ENCODE results near the gene PRKCH. TPM values are rescaled to one million over a fixed set of nuclear protein-coding genes. Genes with fewer than 3 reads are reported as not detected.
A peak's percentile ranks its signal among the peaks of the same experiment; 100 is the strongest.

PRKCH gene
- polyA plus RNA-seq, 2 of the 4 experiments (the other 2 are of a cell fraction), result 10.0 to 10.2 TPM

- Histone ChIP-seq H3K27ac (peak overlapping the region; percentile 78 to 87), H3K4me2 (peak overlapping the region; percentile 50), H3K4me3 (no peak overlapping the region), H3K9me3 (no peaks in the 10 kb centered on the region), H3K4me1 (peaks cover 67% of the 10 kb centered on the region)
- DNase-seq (ENCODE audit: low read depth in 1 of 2, low spot score in 1 of 2), result peak in 1 of 2 experiments; percentile 81
- CTCF ChIA-PET, result interaction anchor here (0.8 to 3.0 kb wide), 6 partner anchors 14 to 32 kb away, joined by 3 to 12 read pairs (median 4); no protein-coding TSS in a partner anchor
- no peak for TF ChIP-seq HOXB13 (CRISPR knock-in tag; IDR thresholded peaks at IDR 0.05; ENCODE audit: low read depth)
- no peak for TF ChIP-seq FOSL2 (IDR thresholded peaks at IDR 0.05)
- TF ChIP-seq FOSL2 (CRISPR knock-in tag; IDR thresholded peaks at IDR 0.05), result peak; percentile 77; the same call in 1 of the 2 replicates
- no peak for TF ChIP-seq REST (IDR thresholded peaks at IDR 0.05)
- TF ChIP-seq POLR2AphosphoS2 (conservative IDR thresholded peaks at IDR 0.05; ENCODE audit: low read length), result no peak
- TF ChIP-seq E2F6 (IDR thresholded peaks at IDR 0.05; ENCODE audit: borderline replicate concordance, low read depth), result no peak
- TF ChIP-seq EP300 (IDR thresholded peaks at IDR 0.05), result peak in 1 of 2 experiments; percentile 43; a peak in 1 of 5 replicates
- no peak for TF ChIP-seq RNF2 (IDR thresholded peaks at IDR 0.05; ENCODE audit: borderline replicate concordance, low read depth)
- TF ChIP-seq GATA3 (IDR thresholded peaks at IDR 0.05; ENCODE audit: borderline replicate concordance), result peak; percentile 37; the same call in 1 of the 2 replicates
- TF ChIP-seq HES2 (IDR thresholded peaks at IDR 0.05), result no peak
- TF ChIP-seq PBX3 (IDR thresholded peaks at IDR 0.05), result no peak
- TF ChIP-seq MAX (IDR thresholded peaks at IDR 0.05), result peak; percentile 54
- 0 out of 2 replicates have a peak, but pooled peaks have one; percentile 34 for TF ChIP-seq ZSCAN20 (CRISPR knock-in tag; IDR thresholded peaks at IDR 0.05)
- TF ChIP-seq MAFK (IDR thresholded peaks at IDR 0.05; ENCODE audit: partially characterized antibody), result no peak
- TF ChIP-seq PHF8 (IDR thresholded peaks at IDR 0.05; ENCODE audit: borderline replicate concordance, low read depth), result no peak
- ATAC-seq, result peak; percentile 64 to 66; a peak in 5 of 6 replicates
- WGBS (ENCODE audit: missing lambda C conversion rate), result 0% methylated on average over 1 of the region's 1 CpG
- no peak for FAIRE-seq
- POLR2A ChIA-PET, result interaction anchor here (1.0 to 1.4 kb wide), 3 partner anchors 68 to 299 kb away, joined by 3 to 6 read pairs (median 3); partner anchors contain the start of gene HIF1A
These were observed 169.8 kb downstream of the PRKCH start for GRCh38 chr14:61491224-61491623.

GRCh38 chr14:61491876-61492434, 170.6 kb downstream of the PRKCH start:
- WGBS (ENCODE audit: missing lambda C conversion rate), result 71% methylated on average over 5 of the region's 5 CpGs
- ChIA-PET POLR2A (interaction anchor here (1.0 kb wide), 1 partner anchor 68 kb away, joined by 6 read pairs; no protein-coding TSS in a partner anchor), CTCF (interaction anchor here (0.8 to 5.1 kb wide), 8 partner anchors 14 to 61 kb away, joined by 3 to 20 read pairs (median 4); no protein-coding TSS in a partner anchor)
- no peak for TF ChIP-seq NR3C1 (IDR thresholded peaks at IDR 0.05)
- no peak for TF ChIP-seq JUNB (IDR thresholded peaks at IDR 0.05)
- no peak for TF ChIP-seq NFE2L2 (conservative IDR thresholded peaks at IDR 0.05; ENCODE audit: low read length)
- no peak for TF ChIP-seq RCOR1 (IDR thresholded peaks at IDR 0.05; ENCODE audit: low read depth, low read length)
- no peak for TF ChIP-seq EP300 (IDR thresholded peaks at IDR 0.05)
- no peak for TF ChIP-seq RNF2 (IDR thresholded peaks at IDR 0.05; ENCODE audit: borderline replicate concordance, low read depth)
- no peak for TF ChIP-seq RARB (CRISPR knock-in tag; IDR thresholded peaks at IDR 0.05)
- no peak for TF ChIP-seq ZFP36 (IDR thresholded peaks at IDR 0.05; ENCODE audit: borderline replicate concordance, partially characterized antibody)
- TF ChIP-seq TFCP2L1 (CRISPR knock-in tag; IDR thresholded peaks at IDR 0.05), result no peak
- no peak for TF ChIP-seq FOXS1 (CRISPR knock-in tag; IDR thresholded peaks at IDR 0.05)
- TF ChIP-seq RAD21 (conservative IDR thresholded peaks at IDR 0.05 in 1 of 2, IDR thresholded peaks at IDR 0.05 in 1 of 2), result no peak
- TF ChIP-seq EHF (CRISPR knock-in tag; IDR thresholded peaks at IDR 0.05), result no peak
- no peak for TF ChIP-seq FOSB (CRISPR knock-in tag; IDR thresholded peaks at IDR 0.05)
- TF ChIP-seq KDM1A (IDR thresholded peaks at IDR 0.05; ENCODE audit: low read depth), result no peak
- no peak for TF ChIP-seq MAFK (IDR thresholded peaks at IDR 0.05; ENCODE audit: partially characterized antibody)
- no peak for TF ChIP-seq ZC3H11A (IDR thresholded peaks at IDR 0.05)
- TF ChIP-seq PBX3 (IDR thresholded peaks at IDR 0.05), result no peak
- Histone ChIP-seq H3K4me1 (peaks cover 62% of the 10 kb centered on the region), H3K27ac (peak overlapping the region; percentile 78 to 87), H3K4me2 (peak overlapping the region; percentile 50), H3K4me3 (no peak overlapping the region), H3K9me3 (no peaks in the 10 kb centered on the region)
- ATAC-seq, result no peak
- no peak for FAIRE-seq
- no peak for DNase-seq (ENCODE audit: low read depth in 1 of 2, low spot score in 1 of 2)

Data from A549 (cell line).